MM.1S (cell line): Measurements from ENCODE around the gene SLC40A1.

Experiments used
- EZH2phosphoT487 ChIP-seq: fragments of 300-600 bp; sonication (generic); IDR thresholded peaks from 2 replicates; pipeline ENCODE4 v1.6.1; 2018; ENCODE audit warnings: antibody characterized with exemption, low read length
- TF ChIP-seq, protein P1 (sequence below): fragments of 300-600 bp; sonication (generic); IDR thresholded peaks from 2 replicates; pipeline ENCODE4 v1.5.1; 2016; ENCODE audit warnings: antibody characterized with exemption, low read length, mixed read lengths

DNA sequence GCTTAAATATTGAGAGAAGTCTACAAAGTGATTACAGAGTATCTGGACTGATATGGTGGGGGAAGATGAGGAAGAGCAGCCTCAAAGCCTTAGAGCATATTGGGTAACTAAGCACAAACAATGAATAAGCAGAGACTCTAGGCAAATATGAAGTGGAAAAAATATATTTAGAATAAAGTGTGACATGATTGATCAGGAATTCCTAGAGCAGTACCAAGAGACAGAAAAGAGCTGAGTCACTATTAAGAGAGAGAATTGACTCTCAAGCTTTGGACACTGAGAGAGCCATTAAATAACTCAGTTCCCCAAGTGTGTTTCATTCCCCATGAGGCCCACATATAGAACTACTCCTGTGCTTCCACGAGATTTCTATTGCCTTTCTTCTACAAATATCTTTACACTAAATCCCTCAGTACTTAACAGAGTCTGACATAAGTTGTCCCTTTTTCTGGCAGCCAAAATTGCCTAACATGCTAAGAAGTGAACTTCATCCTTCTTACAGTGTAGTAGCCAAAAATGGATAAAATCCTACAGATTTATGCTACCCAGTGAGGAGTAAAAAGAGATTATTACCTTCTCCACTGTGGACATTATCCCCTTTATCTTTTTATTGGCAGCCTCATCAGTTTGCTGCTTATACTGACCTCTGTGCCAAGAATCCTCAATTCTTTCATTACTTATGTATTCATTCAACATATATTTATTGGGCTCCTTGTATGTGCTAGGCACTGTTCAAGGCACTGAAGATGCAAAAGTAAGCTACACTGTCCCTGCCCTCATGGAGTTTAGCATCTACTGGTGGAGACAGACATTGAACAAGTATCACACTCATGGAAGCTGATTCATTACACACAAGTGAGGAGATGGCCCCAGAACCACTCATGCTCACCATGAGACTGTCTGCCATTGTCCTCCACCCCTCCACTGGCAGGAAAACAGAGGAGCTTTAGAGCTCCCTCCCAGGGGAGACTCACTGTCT is 45.4 kb downstream of the SLC40A1 start:
- TF ChIP-seq, protein P1, sequence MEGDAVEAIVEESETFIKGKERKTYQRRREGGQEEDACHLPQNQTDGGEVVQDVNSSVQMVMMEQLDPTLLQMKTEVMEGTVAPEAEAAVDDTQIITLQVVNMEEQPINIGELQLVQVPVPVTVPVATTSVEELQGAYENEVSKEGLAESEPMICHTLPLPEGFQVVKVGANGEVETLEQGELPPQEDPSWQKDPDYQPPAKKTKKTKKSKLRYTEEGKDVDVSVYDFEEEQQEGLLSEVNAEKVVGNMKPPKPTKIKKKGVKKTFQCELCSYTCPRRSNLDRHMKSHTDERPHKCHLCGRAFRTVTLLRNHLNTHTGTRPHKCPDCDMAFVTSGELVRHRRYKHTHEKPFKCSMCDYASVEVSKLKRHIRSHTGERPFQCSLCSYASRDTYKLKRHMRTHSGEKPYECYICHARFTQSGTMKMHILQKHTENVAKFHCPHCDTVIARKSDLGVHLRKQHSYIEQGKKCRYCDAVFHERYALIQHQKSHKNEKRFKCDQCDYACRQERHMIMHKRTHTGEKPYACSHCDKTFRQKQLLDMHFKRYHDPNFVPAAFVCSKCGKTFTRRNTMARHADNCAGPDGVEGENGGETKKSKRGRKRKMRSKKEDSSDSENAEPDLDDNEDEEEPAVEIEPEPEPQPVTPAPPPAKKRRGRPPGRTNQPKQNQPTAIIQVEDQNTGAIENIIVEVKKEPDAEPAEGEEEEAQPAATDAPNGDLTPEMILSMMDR, result no peak
- TF ChIP-seq EZH2phosphoT487, result no peak
